Uterus (tissue), 4 donors: ENCODE results near the gene PIERCE2. TPM values are rescaled to one million over a fixed set of nuclear protein-coding genes. Genes with fewer than 3 reads are reported as not detected.
"Not testable (repeated sequence)": the region's sequence is repeated elsewhere in the genome, so short reads cannot be mapped to it uniquely, and the experiment has no call there.

Experiments
- DNase-seq, 2 donors: peaks; one replicate each; pipeline ENCODE4 v3.0.0-alpha.2; 2019 to 2020
- H3K27ac ChIP-seq, 2 donors: fragments of 200-600 bp; sonication (generic); 1 replicate in 1 of 2; 2 replicates in 1 of 2; pipeline ENCODE4 v1.5.1; 2016 to 2018
- H3K27me3 ChIP-seq, 2 donors: fragments of 200-600 bp; sonication (generic); one replicate each; pipeline ENCODE4 v1.5.1; 2018 to 2019; ENCODE audit warnings: control low read depth in 1 of 2
- H3K36me3 ChIP-seq, 2 donors: fragments of 200-600 bp; sonication (generic); one replicate each; pipeline ENCODE4 v1.5.1; 2019; ENCODE audit warnings: control low read depth in 1 of 2
- H3K4me1 ChIP-seq, 2 donors: fragments of 200-600 bp; sonication (generic); one replicate each; pipeline ENCODE4 v1.5.1; 2018 to 2019; ENCODE audit warnings: control low read depth in 1 of 2
- H3K4me3 ChIP-seq, 2 donors: fragments of 200-600 bp; sonication (generic); 1 replicate in 1 of 2; 2 replicates in 1 of 2; pipeline ENCODE4 v1.5.1; 2018 to 2019; ENCODE audit warnings: mild to moderate bottlenecking in 1 of 2
- H3K9me3 ChIP-seq, 2 donors: fragments of 200-600 bp; sonication (generic); one replicate each; pipeline ENCODE4 v1.5.1; 2019; ENCODE audit warnings: control low read depth in 1 of 2
- CTCF ChIP-seq, 4 experiments: fragments of 200-600 bp in 2 of 4; fragments of 450-650 bp in 2 of 4; sonication (generic) in 2 of 4; IDR thresholded peaks; one replicate each; pipeline ENCODE4 v1.5.1; 2016 to 2019; ENCODE audit warnings: antibody characterized with exemption in 4 of 4, mild to moderate bottlenecking in 2 of 4, moderate library complexity in 1 of 4
- POLR2A ChIP-seq, 2 donors: fragments of 450-650 bp; IDR thresholded peaks; one replicate each; pipeline ENCODE4 v1.6.1; 2016; ENCODE audit warnings: antibody characterized with exemption in 2 of 2, mild to moderate bottlenecking in 1 of 2, moderate library complexity in 1 of 2
- intact Hi-C: fragments of 100-400 bp; cut with DNase I; formaldehyde crosslinking; loops from one replicate; pipeline ENCODE4 v1.15.1; 2023; ENCODE audit warnings: low total_unique reads
- total RNA-seq, 4 donors: library from RNA; depleted of rRNA in 3 of 4; stranded (reverse); fragments of >200 nt in 3 of 4; gene quantifications; one replicate each; pipeline versions ENCODE4 v1.1.0 to v1.2.4, GENCODE V29; 2014 to 2023
- donor health status: DM: yes; HTN: yes; CAD: no.

Gene PIERCE2
- total RNA-seq, 4 donors from 2014 or later = 1.4 TPM; not detected in 3

GRCh38 chr15:55403531-55403930 lies 4.8 kb upstream of the PIERCE2 start:
- TF ChIP-seq CTCF (IDR thresholded peaks at IDR 0.05) (no peak), POLR2A (IDR thresholded peaks at IDR 0.05) (no peak)
- H3K9me3 ChIP-seq = no peaks in the 10 kb centered on the region
- no peak for DNase-seq
- no peak overlapping the region for H3K27ac ChIP-seq
- no peaks in the 10 kb centered on the region for H3K27me3 ChIP-seq
- no peaks in the 10 kb centered on the region for H3K36me3 ChIP-seq
- no peak overlapping the region for H3K4me3 ChIP-seq
- intact Hi-C loops = no loop called here
- H3K4me1 ChIP-seq = no peaks in the 10 kb centered on the region

GRCh38 chr15:55407498-55408011 lies 740 bp upstream of the PIERCE2 start:
- no peak for DNase-seq

DNA sequence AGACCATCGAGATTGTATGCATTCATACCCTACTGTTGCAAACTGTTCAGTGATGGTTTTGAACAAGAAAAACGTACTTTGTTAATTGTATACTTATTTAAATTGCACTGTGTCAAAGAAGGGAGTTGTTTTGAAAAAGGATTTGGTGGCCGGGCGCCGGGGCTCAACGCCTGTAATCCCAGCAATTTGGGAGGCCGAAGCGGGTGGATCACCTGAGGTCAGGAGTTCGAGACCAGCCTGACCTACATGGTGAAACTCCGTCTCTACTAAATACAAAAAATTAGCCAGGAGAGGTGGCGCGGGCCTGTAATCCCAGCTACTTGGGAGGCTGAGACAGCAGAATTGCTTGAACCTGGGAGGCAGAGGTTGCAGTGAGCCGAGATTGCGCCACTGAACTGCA lies 681 bp downstream of the PIERCE2 start:
- DNase-seq, H3K27me3 ChIP-seq, intact Hi-C loops, H3K4me1 ChIP-seq, H3K36me3 ChIP-seq, H3K9me3 ChIP-seq: not testable (repeated sequence)
- H3K27ac ChIP-seq = peak overlapping the region; percentile 71 to 83
- H3K4me3 ChIP-seq = peak overlapping the region; percentile 49 to 66

More at GRCh38 chr15:55407498-55408011, 740 bp upstream of the PIERCE2 start:
- H3K27me3 ChIP-seq = no peaks in the 10 kb centered on the region
- peak overlapping the region; percentile 49 to 66 for H3K4me3 ChIP-seq
- TF ChIP-seq CTCF (IDR thresholded peaks at IDR 0.05) (no peak), POLR2A (IDR thresholded peaks at IDR 0.05) (no peak)
- intact Hi-C loops = no loop called here
- no peaks in the 10 kb centered on the region for H3K9me3 ChIP-seq
- H3K4me1 ChIP-seq = no peaks in the 10 kb centered on the region
- no peaks in the 10 kb centered on the region for H3K36me3 ChIP-seq
- peak overlapping the region; percentile 71 to 83 for H3K27ac ChIP-seq

- intact Hi-C loops, DNase-seq: not testable (repeated sequence)
Measured at GRCh38 chr15:55417678-55418077, 9.4 kb downstream of the PIERCE2 start.

GRCh38 chr15:55420171-55420866 lies 12.0 kb downstream of the PIERCE2 start:
- DNase-seq = no peak
- no peak overlapping the region for H3K27ac ChIP-seq
- H3K4me1 ChIP-seq = no peaks in the 10 kb centered on the region
- intact Hi-C loops = no loop called here
- no peaks in the 10 kb centered on the region for H3K36me3 ChIP-seq
- TF ChIP-seq CTCF (IDR thresholded peaks at IDR 0.05) = no peak
- TF ChIP-seq POLR2A (IDR thresholded peaks at IDR 0.05) = no peak
- no peaks in the 10 kb centered on the region for H3K9me3 ChIP-seq
- no peaks in the 10 kb centered on the region for H3K27me3 ChIP-seq
- H3K4me3 ChIP-seq = no peak overlapping the region

More at GRCh38 chr15:55417678-55418077, 9.4 kb downstream of the PIERCE2 start:
- not testable (repeated sequence) for H3K9me3 ChIP-seq, H3K27me3 ChIP-seq, H3K4me3 ChIP-seq, H3K27ac ChIP-seq, H3K4me1 ChIP-seq, H3K36me3 ChIP-seq

DNA sequence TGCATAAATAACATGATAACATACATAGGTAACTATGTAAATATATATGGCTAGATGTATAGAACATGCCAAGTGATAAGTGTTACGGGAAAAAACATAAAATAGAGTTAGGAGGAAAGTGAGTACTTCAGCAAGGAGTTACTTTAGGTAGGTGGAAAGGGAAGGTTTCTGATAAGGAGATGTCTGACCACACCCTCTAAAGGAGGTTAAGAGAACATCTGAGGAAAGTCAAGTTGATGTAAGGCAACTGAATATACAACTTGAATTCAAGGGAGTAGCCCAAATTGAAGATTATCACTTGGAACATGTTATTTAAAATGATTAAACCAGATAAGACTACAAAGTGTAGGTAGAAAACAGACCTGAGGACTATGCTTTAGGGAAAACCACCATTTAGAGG lies 13.8 kb downstream of the PIERCE2 start:
- no peaks in the 10 kb centered on the region for H3K36me3 ChIP-seq
- intact Hi-C loops = no loop called here
- H3K27ac ChIP-seq = no peak overlapping the region
- H3K9me3 ChIP-seq = no peaks in the 10 kb centered on the region
- TF ChIP-seq CTCF (IDR thresholded peaks at IDR 0.05) (no peak), POLR2A (IDR thresholded peaks at IDR 0.05) (no peak)
- DNase-seq = no peak
- no peaks in the 10 kb centered on the region for H3K27me3 ChIP-seq
- H3K4me3 ChIP-seq = no peak overlapping the region
- H3K4me1 ChIP-seq = no peaks in the 10 kb centered on the region
